ENCODE measurements around the gene RUFY2.
"Not testable (repeated sequence)": the region's sequence is repeated elsewhere in the genome, so short reads cannot be mapped to it uniquely, and the experiment has no call there.

The RUFY2 gene, protein sequence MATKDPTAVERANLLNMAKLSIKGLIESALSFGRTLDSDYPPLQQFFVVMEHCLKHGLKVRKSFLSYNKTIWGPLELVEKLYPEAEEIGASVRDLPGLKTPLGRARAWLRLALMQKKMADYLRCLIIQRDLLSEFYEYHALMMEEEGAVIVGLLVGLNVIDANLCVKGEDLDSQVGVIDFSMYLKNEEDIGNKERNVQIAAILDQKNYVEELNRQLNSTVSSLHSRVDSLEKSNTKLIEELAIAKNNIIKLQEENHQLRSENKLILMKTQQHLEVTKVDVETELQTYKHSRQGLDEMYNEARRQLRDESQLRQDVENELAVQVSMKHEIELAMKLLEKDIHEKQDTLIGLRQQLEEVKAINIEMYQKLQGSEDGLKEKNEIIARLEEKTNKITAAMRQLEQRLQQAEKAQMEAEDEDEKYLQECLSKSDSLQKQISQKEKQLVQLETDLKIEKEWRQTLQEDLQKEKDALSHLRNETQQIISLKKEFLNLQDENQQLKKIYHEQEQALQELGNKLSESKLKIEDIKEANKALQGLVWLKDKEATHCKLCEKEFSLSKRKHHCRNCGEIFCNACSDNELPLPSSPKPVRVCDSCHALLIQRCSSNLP

DNA sequence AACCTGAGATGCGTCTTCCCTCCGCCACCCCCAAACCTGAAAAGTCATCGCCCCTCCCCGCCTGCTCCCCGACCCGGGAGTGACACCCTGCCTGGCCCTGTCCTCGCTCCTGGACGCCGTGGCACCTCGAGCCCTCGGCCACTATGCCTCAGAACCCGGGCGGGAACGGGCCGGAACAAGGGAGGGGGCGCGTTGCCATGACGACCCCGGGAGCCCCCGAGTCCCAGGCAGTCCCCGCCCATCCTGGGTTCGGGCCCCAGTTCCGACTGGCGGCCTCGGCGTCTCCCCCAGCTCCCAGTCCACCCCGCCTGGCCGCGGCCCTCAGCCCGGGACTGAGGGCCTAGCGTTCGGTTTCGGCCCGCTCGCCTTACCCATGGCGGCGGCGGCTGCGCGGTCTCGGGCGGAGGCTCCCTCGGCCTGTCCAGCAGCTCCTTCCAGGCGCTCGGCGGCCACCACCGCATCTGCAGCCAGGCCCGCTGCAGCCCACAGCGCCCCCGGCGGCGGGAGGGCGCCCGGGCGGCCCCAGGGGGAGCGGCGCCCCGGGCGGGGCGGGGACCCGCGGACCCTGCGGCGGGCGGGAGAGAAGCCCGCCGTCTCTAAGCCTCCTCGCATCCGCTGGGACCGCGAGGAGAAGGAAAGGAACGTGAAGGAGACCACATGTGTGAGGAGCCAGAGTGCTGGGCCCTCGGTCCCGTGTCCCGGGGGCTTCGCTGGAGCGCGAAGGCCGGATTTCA, at the start of gene RUFY2:
Gene RUFY2 (minus strand): TSS at position 463 of the 734 bp plus-strand sequence. CDS start 88 bp downstream, at position 375.
- peak; percentile 83 to 96 (median 90) for DNase-seq

DNA sequence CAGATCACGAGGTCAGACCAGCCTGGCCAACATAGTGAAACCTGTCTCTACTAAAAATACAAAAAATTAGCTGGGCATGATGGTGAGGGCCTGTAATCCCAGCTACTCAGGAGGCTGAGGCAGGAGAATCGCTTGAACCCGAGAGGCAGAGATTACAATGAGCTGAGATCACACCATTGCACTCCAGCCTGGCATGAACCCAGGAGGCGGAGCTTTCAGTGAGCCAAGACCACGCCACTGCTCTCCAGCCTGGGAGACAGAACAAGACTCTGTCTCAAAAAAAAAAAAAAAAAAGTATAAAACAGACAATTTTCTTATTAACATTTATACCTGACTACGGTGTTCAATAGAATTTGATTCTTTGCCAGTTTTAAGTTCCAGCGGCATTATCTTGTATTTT, 42.6 kb upstream of the RUFY2 start:
- not testable (repeated sequence) for DNase-seq

DNA sequence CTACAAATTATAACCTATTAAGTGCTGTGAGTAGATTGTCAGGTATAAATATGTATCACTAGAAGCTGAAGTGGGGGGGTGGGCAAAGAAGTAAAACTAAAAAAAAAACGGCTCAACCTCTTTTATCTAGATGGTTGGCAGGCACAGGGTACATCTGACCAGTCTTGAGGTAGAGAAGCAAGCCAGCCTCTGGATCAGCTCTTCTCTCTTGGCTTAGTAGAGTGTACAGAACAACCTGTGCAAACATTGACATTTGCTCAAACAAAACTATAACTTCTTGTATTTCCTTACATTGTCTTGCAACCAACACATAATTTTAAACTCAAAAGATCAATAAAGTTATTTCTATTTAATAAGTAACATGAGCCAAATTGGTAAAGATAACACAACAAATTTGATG, 39.1 kb upstream of the RUFY2 start:
- no peak for DNase-seq

DNA sequence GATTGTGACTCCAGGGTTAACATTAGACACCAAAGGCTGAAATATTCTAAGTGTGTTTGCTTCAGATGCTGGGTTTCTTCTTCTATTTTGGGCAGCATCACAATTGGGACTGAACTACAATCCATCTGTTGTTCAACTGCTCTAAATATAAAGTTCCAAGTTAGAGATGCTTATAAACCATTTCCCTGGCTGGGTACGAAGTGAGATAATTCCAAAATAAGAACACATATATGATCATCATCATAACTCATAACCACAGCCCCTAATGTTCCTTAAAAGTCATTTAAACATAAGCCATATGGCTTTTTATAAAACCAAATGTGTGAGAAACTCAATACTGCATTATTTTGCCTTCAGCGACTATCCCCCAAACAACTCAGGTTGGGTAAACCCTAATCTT, 35.9 kb upstream of the RUFY2 start:
- no peak for DNase-seq

DNA sequence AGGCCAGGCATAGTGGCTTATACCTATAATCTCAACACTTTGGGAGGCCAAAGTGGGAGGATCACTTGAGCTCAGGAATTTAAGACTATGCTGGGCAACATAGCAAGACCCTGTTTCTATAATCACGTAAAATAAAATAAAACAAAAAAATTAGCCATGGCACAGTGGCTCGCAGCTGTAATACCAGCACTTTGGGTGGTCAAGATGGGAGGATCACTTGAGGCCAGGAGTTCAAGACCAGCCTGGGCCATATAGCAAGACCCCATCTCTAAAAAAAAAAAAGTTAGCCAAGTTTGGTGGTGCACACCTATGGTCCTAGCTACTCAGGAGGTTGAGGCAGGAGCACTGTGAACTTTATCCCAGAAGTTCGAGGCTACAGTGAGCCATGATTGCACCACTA, 33.8 kb upstream of the RUFY2 start:
- DNase-seq: no peak

DNA sequence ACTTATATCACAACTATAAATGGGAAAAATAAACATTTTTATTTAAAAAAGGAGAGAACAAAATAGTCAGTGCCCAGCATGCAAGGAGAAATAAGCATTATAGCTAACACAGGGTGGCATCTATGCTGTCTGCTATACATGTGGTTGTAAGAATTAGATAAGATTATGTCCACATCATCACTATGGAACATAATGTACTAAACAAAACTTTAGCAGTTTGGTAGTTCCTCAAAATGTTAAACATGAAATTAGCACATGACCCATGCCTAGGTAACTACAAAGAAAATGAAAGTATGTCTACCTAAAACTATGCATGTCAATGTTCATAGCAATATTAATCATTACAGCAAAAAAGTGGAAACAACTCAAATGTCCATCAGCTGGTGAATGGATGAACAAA, 28.7 kb upstream of the RUFY2 start:
- peak; percentile 2 to 34 (median 8) for DNase-seq

DNA sequence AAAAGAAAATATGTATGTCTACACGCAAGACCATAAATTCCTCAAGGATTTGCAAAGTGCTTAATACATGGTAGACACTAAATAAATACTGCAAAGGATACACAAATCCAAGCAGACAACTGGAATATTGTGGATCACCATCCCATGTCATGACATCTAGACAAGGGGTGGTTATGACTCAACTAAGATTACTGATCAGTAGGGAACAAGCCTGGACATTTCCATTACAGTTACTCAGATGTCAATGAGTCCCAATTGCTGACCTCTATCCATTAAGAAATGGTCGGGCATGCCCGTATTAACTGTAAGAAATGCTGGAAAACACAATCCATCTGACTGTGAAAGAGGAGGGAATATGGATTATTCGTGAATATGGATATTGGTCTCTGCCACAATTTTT, 27.6 kb upstream of the RUFY2 start:
- peak in 1 of 3 donors; percentile 3 for DNase-seq

DNA sequence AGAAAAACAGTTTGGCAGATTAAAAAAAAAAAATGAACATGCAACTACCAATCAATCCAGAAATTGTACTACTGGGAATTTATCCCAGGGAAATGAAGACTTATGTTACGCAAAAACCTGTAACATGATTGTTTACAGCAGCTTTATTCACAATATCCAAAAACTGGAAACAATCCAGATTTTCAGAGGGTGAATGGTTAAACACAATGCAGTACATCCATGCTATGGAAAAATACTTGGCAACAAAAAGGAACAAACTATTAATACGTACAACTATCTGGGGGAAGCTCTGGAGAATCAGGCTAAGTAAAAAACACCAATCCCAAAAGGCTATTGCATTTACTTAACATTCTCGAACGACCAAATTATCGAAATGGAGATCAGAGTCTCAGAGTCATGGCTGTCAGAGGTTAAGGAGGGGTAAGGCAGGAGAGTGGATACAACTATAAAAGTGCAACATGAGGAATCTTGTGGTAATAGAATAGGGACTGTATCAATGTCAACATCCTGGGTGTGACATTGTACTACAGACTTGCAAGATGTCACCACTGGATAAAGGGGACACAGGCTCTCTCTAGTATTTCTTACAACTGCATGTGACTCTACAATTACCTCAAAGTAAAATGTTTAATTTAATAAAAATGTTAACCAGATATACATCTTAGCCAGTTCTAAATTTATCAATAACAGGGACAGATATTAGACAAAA, 21.5 kb upstream of the RUFY2 start:
- DNase-seq: no peak

DNA sequence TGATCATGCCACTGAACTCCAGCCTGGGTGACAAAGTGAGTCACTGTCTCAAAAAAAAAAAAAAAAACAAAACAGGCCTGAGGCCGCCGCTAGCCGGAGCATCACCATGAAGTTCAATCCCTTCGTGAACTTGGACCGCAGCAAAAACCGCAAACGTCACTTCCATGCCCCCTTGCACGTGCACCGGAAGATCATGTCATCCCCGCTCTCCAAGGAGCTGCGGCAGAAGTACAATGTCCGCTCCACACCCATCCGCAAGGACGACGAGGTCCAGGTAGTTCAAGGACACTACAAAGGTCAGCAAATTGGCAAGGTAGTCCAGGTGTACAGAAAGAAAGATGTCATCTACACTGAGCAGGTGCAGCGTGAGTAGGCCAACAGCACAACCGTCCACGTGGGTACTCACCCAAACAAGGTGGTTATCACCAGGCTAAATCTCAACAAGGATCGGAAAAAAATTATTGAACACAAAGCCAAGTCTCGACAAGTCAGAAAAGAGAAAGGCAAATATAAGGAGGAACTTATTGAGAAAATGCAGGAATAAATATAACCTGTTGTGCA, 17.5 kb upstream of the RUFY2 start:
- DNase-seq: no peak

DNA sequence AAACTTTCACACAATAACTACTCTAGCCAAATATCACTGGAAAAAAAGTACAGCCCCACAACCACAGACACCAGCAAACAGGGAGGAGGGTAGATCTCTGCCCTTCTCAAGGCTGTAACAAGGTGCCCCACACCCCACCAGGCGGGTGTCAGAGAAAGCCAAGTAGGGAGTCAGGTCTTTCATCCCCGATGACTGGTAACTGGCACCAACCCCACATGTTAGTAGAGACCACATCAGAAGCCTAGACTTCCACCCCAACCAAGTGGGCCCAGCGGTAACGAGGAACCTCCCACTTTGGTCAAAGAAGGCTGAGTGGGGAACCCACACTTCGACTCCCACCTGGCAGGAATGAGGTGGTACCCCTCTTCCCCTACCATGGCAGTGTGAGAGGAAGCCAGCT, 16.4 kb upstream of the RUFY2 start:
- no peak for DNase-seq

DNA sequence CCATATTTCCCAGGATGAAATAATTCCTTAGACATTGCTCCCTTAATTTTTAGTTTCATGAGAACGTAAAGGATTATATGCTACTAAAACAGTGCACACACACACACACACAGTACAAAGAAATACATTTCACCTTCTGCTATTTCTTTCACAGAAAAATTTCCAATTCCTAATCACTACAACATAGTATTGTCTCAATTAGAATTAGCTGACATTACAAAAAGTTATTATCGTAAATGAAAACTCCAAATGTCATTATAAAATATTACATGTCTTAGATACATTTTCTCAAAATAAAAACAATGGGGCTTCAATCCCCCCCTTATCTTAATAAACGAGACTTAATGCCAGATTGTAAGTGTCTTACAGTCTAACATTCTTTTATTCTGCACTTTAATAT, 12.3 kb upstream of the RUFY2 start:
- DNase-seq: no peak

DNA sequence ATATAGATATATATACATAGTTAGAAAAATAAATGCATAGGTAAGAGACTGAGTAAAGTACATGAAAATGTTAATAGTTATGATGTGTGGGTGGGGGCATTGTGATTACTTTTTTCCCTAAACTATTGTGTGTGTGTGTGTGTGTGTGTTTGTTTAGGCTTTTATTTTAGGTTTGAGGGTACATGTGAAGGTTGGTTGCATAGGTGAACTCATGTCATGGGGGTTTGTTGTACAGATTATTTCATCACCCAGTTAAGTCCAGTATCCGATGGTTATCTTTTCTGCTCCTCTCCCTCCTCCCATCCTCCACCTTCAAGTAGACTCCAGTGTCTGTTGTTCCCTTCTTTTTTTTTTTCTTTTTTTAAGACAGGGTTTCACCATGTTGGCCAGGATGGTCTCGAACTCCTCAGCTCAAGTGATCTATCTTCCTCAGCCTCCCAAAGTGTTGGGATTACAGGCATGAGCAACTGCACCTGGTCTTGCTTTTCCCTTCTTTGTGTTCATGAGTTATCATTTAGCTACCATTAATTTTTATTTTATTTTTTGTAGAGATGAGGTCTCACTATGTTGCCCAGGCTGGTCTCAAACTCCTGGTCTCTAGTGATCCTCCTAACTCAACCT, 1.9 kb upstream of the RUFY2 start:
- DNase-seq: no peak

DNA sequence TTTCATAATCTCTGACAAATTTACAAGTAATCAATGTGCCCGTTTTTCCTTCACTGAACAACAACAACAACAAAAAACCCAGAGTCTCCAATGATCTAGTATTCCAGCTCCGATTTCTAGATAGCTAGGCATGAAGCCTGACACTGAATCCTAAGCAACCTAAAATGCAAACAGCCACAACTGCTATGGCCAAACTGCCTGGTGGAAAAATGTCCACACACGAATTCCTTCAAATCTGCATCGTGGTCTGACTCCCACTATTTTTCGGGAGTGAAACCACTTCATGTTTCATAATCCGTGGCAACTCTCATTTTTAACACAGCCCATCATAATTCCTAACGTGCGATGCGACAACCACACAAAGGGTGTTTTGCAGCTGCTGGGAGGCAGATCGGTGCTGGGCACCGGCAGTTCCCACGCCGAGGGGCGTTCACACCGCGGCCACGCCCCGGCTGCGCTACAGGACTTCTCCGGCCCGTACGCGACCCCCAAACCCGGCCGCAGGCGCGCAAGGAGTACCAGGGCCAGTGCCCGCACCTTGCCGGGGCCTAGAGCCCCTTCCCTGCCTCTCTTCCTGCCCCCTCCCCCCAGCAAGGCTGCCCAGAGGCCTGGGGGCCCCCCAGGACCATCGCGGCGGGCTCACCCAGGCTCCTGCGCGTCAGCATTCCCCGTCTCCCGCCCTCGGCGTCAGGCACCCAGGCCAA, 814 bp downstream of the RUFY2 start:
- DNase-seq: peak; percentile 56 to 77 (median 56)

DNA sequence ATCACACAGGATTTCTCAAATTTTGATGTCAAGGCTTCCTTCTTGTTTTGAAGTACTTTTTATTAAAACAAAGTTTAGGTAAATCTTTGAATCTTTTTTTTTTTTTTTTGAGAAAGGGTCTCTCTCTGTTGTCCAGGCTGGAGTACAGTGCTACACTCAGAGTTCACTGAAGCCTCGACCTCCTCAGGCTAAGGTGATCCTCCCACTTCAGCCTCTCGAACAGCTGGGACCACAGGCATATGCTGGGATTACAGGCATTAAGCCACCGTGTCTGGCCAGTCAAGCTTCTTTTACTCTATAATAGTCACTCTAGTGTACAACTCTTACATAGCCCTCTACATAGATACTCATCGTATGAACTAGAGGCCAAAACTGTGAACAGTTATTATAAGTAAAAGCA, 3.4 kb downstream of the RUFY2 start:
- DNase-seq: no peak

DNA sequence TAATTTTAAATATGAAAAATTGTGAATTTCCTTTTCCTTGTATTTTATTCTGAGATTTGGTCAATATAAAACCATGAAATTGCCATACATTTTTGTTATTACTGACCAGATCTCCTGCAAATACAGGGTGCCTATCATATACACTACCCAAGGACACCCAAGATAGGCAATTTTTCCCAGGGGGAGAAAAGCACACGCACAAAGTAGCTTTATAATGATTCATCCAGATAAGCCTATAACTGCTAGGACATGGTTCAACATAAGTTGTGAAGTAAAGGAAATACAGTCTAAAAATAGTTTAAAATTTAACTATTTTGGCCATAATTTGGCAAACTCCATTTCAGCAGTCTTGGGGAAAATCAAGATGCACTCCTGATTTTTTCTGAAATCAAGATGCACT, 4.8 kb downstream of the RUFY2 start:
- no peak for DNase-seq

DNA sequence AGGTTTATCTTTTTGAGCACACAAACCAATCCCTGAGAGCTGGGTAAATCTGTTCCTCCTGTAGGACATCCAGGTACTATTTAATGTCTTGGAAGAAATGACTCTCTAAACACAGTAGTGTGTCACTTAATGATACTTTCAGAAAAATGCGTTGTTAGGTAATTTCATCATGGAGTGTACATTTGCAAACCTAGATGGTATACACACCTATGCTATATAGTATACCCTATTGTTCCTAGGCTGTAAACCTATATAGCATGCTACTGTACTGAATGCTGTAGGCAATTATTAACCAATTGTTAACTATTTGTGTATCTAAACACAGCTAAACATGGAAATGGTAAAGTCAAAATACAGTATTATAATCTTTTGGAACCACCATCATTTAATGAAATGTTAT, 10.1 kb downstream of the RUFY2 start:
- no peak for DNase-seq

DNA sequence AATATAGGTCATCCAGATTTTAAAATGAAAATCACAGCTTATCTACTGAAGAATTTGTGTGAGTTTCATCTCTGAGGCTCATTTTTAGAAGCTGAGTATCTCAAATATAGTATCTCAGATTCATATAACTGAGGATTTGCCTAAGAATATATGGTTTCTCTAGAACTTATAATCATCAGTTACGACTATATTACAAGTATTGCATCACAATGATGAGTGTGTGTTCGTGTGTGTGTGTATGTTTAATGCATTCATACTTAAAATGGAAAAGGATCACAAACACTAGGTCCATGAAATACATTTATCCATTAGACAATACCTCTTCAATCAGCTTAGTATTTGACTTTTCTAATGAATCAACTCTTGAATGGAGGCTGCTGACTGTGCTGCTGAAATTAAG, 21.3 kb downstream of the RUFY2 start:
- no peak for DNase-seq

DNA sequence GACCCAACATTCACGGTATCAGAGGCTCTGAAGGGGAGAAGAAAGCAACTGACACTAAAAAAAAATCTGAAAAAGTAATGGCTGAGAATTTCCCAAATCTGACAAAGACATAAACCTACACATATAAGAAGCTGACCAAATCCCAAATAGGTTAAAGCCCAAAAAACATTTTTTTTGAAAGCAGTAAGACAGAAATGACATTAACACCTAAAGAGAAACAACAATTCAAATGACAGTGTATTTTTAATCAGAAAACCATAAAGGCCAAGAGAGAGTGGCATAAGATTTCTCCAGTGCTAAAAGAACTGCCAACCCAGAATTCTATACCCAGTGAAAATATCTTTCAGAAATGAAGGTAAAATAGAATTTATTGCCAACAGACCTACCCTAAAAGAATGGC, 35.5 kb downstream of the RUFY2 start:
- no peak for DNase-seq

DNA sequence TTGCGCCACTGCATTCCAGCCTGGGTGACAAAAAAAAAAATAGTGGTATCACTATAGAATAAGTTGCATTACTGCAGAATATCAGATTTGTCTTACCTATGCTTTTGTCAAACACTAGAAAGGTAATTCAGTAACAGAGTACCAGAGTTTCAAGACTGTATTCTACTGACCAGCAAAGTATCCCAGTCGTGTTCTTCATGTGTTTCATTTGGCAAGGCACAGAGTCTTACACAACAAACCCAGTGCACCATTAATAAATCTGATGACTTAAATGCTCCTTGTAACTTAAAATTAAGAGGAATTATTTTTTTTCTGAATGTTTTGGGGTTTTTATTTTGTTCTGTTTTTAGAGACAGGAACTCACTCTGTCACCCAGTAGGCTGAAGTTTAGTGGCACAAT, 40.0 kb downstream of the RUFY2 start:
- no peak for DNase-seq

DNA sequence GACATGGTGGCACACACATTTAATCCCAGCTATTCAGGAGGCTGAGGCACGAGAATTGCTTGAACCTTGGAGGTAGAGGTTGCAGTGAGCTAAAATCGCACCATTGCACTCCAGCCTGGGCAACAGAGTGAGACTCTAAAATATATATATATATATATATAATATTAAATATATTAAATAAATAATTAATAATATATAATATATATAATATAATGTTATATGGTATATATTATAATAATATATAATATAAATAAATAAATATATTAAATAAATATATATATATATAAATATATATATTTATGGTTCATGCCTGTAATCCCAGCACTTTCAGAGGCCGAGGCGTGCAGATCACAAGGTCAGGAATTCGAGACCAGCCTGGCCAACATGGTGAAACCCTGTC, 40.5 kb downstream of the RUFY2 start:
- no peak for DNase-seq

DNA sequence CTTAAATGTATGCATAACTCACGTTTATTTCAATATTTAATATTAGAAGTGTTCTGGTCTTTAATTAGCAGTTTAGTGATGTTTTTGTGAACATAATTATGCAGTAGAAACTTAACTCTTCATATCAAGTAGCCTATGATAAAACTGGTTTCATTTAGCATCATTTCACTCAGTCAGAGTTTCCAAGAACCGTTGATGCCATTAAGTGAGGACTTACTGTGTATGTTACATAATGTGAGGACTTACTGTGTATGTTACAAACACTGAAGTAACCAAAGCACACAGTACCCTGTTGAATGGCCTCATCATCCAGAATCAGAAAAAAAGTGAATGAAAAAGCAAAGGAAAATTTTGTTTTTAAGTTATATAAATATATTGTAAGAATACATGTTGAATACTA, 41.5 kb downstream of the RUFY2 start:
- no peak for DNase-seq
